ENCODE measurements around the gene ZNF175. TPM values are rescaled to one million over a fixed set of nuclear protein-coding genes. Genes with fewer than 3 reads are reported as not detected.

Gene ZNF175
- total and polyA plus RNA-seq, 5 donors from 2014 or later, result 0.88 to 5.2 (median 2.7) TPM

GRCh38 chr19:51640386-51640785, 69.3 kb downstream of the ZNF175 start:
- no peaks in the 10 kb centered on the region for H3K36me3 Mint-ChIP-seq
- H3K36me3 ChIP-seq (ENCODE audit: control insufficient read depth, insufficient read depth, low read length), result no peaks in the 10 kb centered on the region
- H3K27me3 Mint-ChIP-seq, result peaks cover 23% of the 10 kb centered on the region
- no peak overlapping the region for H3K27ac ChIP-seq (ENCODE audit: insufficient read depth, low read length, poor library complexity, severe bottlenecking)
- no peaks in the 10 kb centered on the region for H3K9me3 ChIP-seq (ENCODE audit: control insufficient read depth in 2 of 2, low read length in 2 of 2)
- no peaks in the 10 kb centered on the region for H3K4me1 Mint-ChIP-seq
- DNase-seq, result no peak
- H3K4me3 ChIP-seq (ENCODE audit: low read depth, low read length), result no peak overlapping the region
- ATAC-seq (ENCODE audit: low read depth in 2 of 2), result no peak
- peaks cover 0 to 12% (median 3%) of the 10 kb centered on the region in 7 donors for H3K9me3 Mint-ChIP-seq
- peaks cover 7% of the 10 kb centered on the region for H3K27me3 ChIP-seq (ENCODE audit: control insufficient read depth, insufficient read depth, low read length)
- H3K4me3 Mint-ChIP-seq, result no peak overlapping the region
- H3K4me1 ChIP-seq (ENCODE audit: control insufficient read depth, insufficient read depth, low read length, poor library complexity, severe bottlenecking), result no peaks in the 10 kb centered on the region
- no peak overlapping the region for H3K27ac Mint-ChIP-seq

DNA sequence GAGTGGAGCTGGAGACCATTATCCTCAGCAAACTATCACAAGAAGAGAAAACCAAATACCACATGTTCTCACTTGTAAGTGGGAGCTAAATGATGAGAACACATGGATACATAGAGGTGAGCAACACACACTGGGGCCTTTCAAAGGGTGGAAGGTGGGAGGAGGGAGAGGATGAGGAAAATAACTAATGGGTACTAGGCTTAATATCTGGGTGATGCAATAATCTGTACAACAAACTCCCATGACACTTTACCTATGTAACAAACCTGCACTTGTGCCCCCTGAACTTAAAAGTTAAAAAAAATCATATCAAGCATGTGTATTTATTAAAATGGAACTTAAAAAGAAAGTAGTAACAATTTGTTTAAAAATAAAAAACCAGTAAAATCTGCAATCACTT, 70.6 kb downstream of the ZNF175 start:
- Mint-ChIP-seq H3K36me3 (no peaks in the 10 kb centered on the region), H3K4me1 (no peaks in the 10 kb centered on the region), H3K27me3 (peaks cover 23% of the 10 kb centered on the region), H3K9me3 (peaks cover 0 to 12% (median 2%) of the 10 kb centered on the region in 7 donors), H3K27ac (no peak overlapping the region), H3K4me3 (no peak overlapping the region)
- Histone ChIP-seq H3K4me1 (ENCODE audit: control insufficient read depth, insufficient read depth, low read length, poor library complexity, severe bottlenecking) (no peaks in the 10 kb centered on the region), H3K4me3 (ENCODE audit: low read depth, low read length) (no peak overlapping the region), H3K27me3 (ENCODE audit: control insufficient read depth, insufficient read depth, low read length) (peaks cover 7% of the 10 kb centered on the region), H3K9me3 (ENCODE audit: control insufficient read depth in 2 of 2, low read length in 2 of 2) (no peaks in the 10 kb centered on the region), H3K36me3 (ENCODE audit: control insufficient read depth, insufficient read depth, low read length) (no peaks in the 10 kb centered on the region), H3K27ac (ENCODE audit: insufficient read depth, low read length, poor library complexity, severe bottlenecking) (no peak overlapping the region)
- DNase-seq (no peak), ATAC-seq (ENCODE audit: low read depth in 2 of 2) (no peak)

Other genes with a start within 250 kb of the ZNF175 start
- gene VSIG10L, start 229.1 kb upstream of the ZNF175 start, total RNA-seq, result 0.27 TPM
- gene VSIG10L, start 229.1 kb upstream of the ZNF175 start, polyA plus RNA-seq, result under 1 TPM in 2 of 4 donors, not detected in 2; 0.15 to 0.37 TPM
- 41.7 TPM for gene ETFB, start 204.9 kb upstream of the ZNF175 start, total RNA-seq
- gene ETFB, start 204.9 kb upstream of the ZNF175 start, polyA plus RNA-seq, result 100 to 1,000 TPM in 1 of 4 donors, 10 to 100 TPM in 3; 68.8 to 113 (median 79.5) TPM
- not detected for gene CLDND2, start 202.3 kb upstream of the ZNF175 start, total RNA-seq
- gene CLDND2, start 202.3 kb upstream of the ZNF175 start, polyA plus RNA-seq, result under 1 TPM in 1 of 4 donors, not detected in 3; 0.41 TPM
- gene NKG7, start 198.6 kb upstream of the ZNF175 start, total RNA-seq, result 1.8 TPM
- gene NKG7, start 198.6 kb upstream of the ZNF175 start, polyA plus RNA-seq, result 10 to 100 TPM in 1 of 4 donors, 1 to 10 TPM in 3; 2.7 to 12.2 (median 4.5) TPM
- not detected for gene LIM2, start 183.3 kb upstream of the ZNF175 start, total RNA-seq
- gene LIM2, start 183.3 kb upstream of the ZNF175 start, polyA plus RNA-seq, result not detected
- gene C19orf84, start 180.7 kb upstream of the ZNF175 start, total RNA-seq, result not detected
- gene C19orf84, start 180.7 kb upstream of the ZNF175 start, polyA plus RNA-seq, result not detected
- 0.25 TPM for gene SIGLEC10, start 153.6 kb upstream of the ZNF175 start, total RNA-seq
- gene SIGLEC10, start 153.6 kb upstream of the ZNF175 start, polyA plus RNA-seq, result under 1 TPM in 3 of 4 donors, not detected in 1; 0.15 to 0.37 (median 0.30) TPM
- not detected for gene SIGLEC8, start 112.8 kb upstream of the ZNF175 start, total RNA-seq
- gene SIGLEC8, start 112.8 kb upstream of the ZNF175 start, polyA plus RNA-seq, result not detected
- gene CEACAM18, start 92.7 kb upstream of the ZNF175 start, total RNA-seq, result not detected
- not detected for gene CEACAM18, start 92.7 kb upstream of the ZNF175 start, polyA plus RNA-seq
- not detected for gene SIGLEC12, start 69.5 kb upstream of the ZNF175 start, total RNA-seq
- gene SIGLEC12, start 69.5 kb upstream of the ZNF175 start, polyA plus RNA-seq, result 1 to 10 TPM in 1 of 4 donors, under 1 TPM in 1, not detected in 2; 0.57 to 1.3 TPM
- not detected for gene SIGLEC6, start 39.6 kb upstream of the ZNF175 start, total RNA-seq
- not detected for gene SIGLEC6, start 39.6 kb upstream of the ZNF175 start, polyA plus RNA-seq
- not detected for gene SIGLEC5, start 59.1 kb downstream of the ZNF175 start, total RNA-seq
- under 1 TPM in 1 of 4 donors, not detected in 3; 0.16 TPM for gene SIGLEC5, start 59.1 kb downstream of the ZNF175 start, polyA plus RNA-seq
- gene SIGLEC14, start 75.5 kb downstream of the ZNF175 start, total RNA-seq, result not detected
- gene SIGLEC14, start 75.5 kb downstream of the ZNF175 start, polyA plus RNA-seq, result under 1 TPM in 2 of 4 donors, not detected in 2; 0.08 to 0.18 TPM
- 4.4 TPM for gene SPACA6, start 122.0 kb downstream of the ZNF175 start, total RNA-seq
- gene SPACA6, start 122.0 kb downstream of the ZNF175 start, polyA plus RNA-seq, result 1 to 10 TPM in 3 of 4 donors, under 1 TPM in 1; 0.98 to 5.6 (median 1.6) TPM
- gene HAS1, start 152.7 kb downstream of the ZNF175 start, total RNA-seq, result 0.86 TPM
- gene HAS1, start 152.7 kb downstream of the ZNF175 start, polyA plus RNA-seq, result not detected
- gene FPR1, start 180.6 kb downstream of the ZNF175 start, total RNA-seq, result not detected
- gene FPR1, start 180.6 kb downstream of the ZNF175 start, polyA plus RNA-seq, result 1 to 10 TPM in 1 of 4 donors, under 1 TPM in 1, not detected in 2; 0.26 to 1.1 TPM
- gene FPR2, start 189.9 kb downstream of the ZNF175 start, total RNA-seq, result not detected
- not detected for gene FPR2, start 189.9 kb downstream of the ZNF175 start, polyA plus RNA-seq
- gene FPR3, start 223.9 kb downstream of the ZNF175 start, total RNA-seq, result not detected
- gene FPR3, start 223.9 kb downstream of the ZNF175 start, polyA plus RNA-seq, result not detected

All from CD4-positive, CD25-positive, alpha-beta regulatory T cell (primary cell).